Measurements from ENCODE around the gene ITPR2. TPM values are rescaled to one million over a fixed set of nuclear protein-coding genes. Genes with fewer than 3 reads are reported as not detected.

The ITPR2 gene
- total and polyA plus RNA-seq, 4 donors, result 11.7 to 93.3 (median 35.4) TPM

- no peak for TF ChIP-seq GABPA (IDR thresholded peaks at IDR 0.05 in 1 of 2, conservative IDR thresholded peaks at IDR 0.05 in 1 of 2)
- no peak for TF ChIP-seq YY1 (IDR thresholded peaks at IDR 0.05)
- no peak for TF ChIP-seq RXRA (IDR thresholded peaks at IDR 0.05)
- no peak for TF ChIP-seq FOXA1 (IDR thresholded peaks at IDR 0.05)
- no peak for TF ChIP-seq FOXA2 (IDR thresholded peaks at IDR 0.05)
- TF ChIP-seq ZBTB33 (IDR thresholded peaks at IDR 0.05), result no peak
- TF ChIP-seq REST (IDR thresholded peaks at IDR 0.05), result no peak
- no peak for TF ChIP-seq TAF1 (conservative IDR thresholded peaks at IDR 0.05)
- no peak for TF ChIP-seq RAD21 (IDR thresholded peaks at IDR 0.05)
- no peak for TF ChIP-seq SP1 (IDR thresholded peaks at IDR 0.05)
- TF ChIP-seq ATF3 (IDR thresholded peaks at IDR 0.05), result no peak
- TF ChIP-seq HNF4A (conservative IDR thresholded peaks at IDR 0.05), result no peak
- no peak for TF ChIP-seq NR2F2 (IDR thresholded peaks at IDR 0.05)
- no peak for TF ChIP-seq HNF4G (IDR thresholded peaks at IDR 0.05)
- TF ChIP-seq JUND (IDR thresholded peaks at IDR 0.05), result no peak
- 94% methylated on average over 4 of the region's 4 CpGs for WGBS
- Histone ChIP-seq H3K4me3 (ENCODE audit: low read depth in 1 of 3, low read length in 3 of 3) (no peak overlapping the region), H3K36me3 (ENCODE audit: control insufficient read depth in 4 of 4, insufficient read depth in 3 of 4, low read depth in 1 of 4, low read length in 3 of 4) (peaks cover 1 to 47% (median 29%) of the 10 kb centered on the region in 4 donors), H3K4me1 (ENCODE audit: control insufficient read depth in 4 of 4, insufficient read depth in 4 of 4, low read length in 3 of 4) (no peaks in the 10 kb centered on the region), H3K27me3 (ENCODE audit: control insufficient read depth in 4 of 4, insufficient read depth in 4 of 4, low read length in 3 of 4) (no peaks in the 10 kb centered on the region), H3K27ac (ENCODE audit: low read depth in 1 of 2, low read length in 2 of 2) (no peak overlapping the region), H3K9me3 (ENCODE audit: control insufficient read depth in 4 of 4, low read length in 3 of 4) (no peaks in the 10 kb centered on the region), H3K9ac (ENCODE audit: low read depth in 1 of 2, low read length in 2 of 2) (no peak overlapping the region)
- no peak for DNase-seq (ENCODE audit: low spot score)
Observed at GRCh38 chr12:26692407-26692806, 140.6 kb downstream of the ITPR2 start.

GRCh38 chr12:26691234-26691970 lies 141.6 kb downstream of the ITPR2 start:
- H3K9ac ChIP-seq (ENCODE audit: low read depth in 1 of 2, low read length in 2 of 2), result no peak overlapping the region
- 90% methylated on average over 15 of the region's 15 CpGs for WGBS
- TF ChIP-seq SP1 (IDR thresholded peaks at IDR 0.05) (no peak), HNF4A (conservative IDR thresholded peaks at IDR 0.05) (no peak), GABPA (IDR thresholded peaks at IDR 0.05 in 1 of 2, conservative IDR thresholded peaks at IDR 0.05 in 1 of 2) (no peak), JUND (IDR thresholded peaks at IDR 0.05) (no peak), YY1 (IDR thresholded peaks at IDR 0.05) (no peak), CTCF (IDR thresholded peaks at IDR 0.05; ENCODE audit: low read depth, low read length, missing input control) (no peak), MAX (IDR thresholded peaks at IDR 0.05) (no peak), RAD21 (IDR thresholded peaks at IDR 0.05) (no peak), FOXA2 (IDR thresholded peaks at IDR 0.05) (no peak), RXRA (IDR thresholded peaks at IDR 0.05) (no peak), ATF3 (IDR thresholded peaks at IDR 0.05) (no peak), REST (IDR thresholded peaks at IDR 0.05) (no peak), NR2F2 (IDR thresholded peaks at IDR 0.05) (no peak), HNF4G (IDR thresholded peaks at IDR 0.05) (no peak), FOXA1 (IDR thresholded peaks at IDR 0.05) (no peak)

More at GRCh38 chr12:26691234-26691970, 141.6 kb downstream of the ITPR2 start:
- Histone ChIP-seq H3K27me3 (ENCODE audit: control insufficient read depth in 4 of 4, insufficient read depth in 4 of 4, low read length in 3 of 4) (no peaks in the 10 kb centered on the region), H3K36me3 (ENCODE audit: control insufficient read depth in 4 of 4, insufficient read depth in 3 of 4, low read depth in 1 of 4, low read length in 3 of 4) (peaks cover 1 to 42% (median 28%) of the 10 kb centered on the region in 4 donors), H3K4me3 (ENCODE audit: low read depth in 1 of 3, low read length in 3 of 3) (no peak overlapping the region), H3K9me3 (ENCODE audit: control insufficient read depth in 4 of 4, low read length in 3 of 4) (no peaks in the 10 kb centered on the region), H3K27ac (ENCODE audit: low read depth in 1 of 2, low read length in 2 of 2) (no peak overlapping the region), H3K4me1 (ENCODE audit: control insufficient read depth in 4 of 4, insufficient read depth in 4 of 4, low read length in 3 of 4) (no peaks in the 10 kb centered on the region)
- DNase-seq (ENCODE audit: low spot score), result no peak
